ENCODE data around the gene LIMK2. TPM values are rescaled to one million over a fixed set of nuclear protein-coding genes. Genes with fewer than 3 reads are reported as not detected.
A peak's percentile ranks its signal among the peaks of the same experiment; 100 is the strongest.
"Not testable (repeated sequence)": the region's sequence is repeated elsewhere in the genome, so short reads cannot be mapped to it uniquely, and the experiment has no call there.

LIMK2 gene
- 20.8 and 28.5 TPM in 2 replicates for total RNA-seq (2014; rRNA removed; shearing (Covaris generic))

DNA sequence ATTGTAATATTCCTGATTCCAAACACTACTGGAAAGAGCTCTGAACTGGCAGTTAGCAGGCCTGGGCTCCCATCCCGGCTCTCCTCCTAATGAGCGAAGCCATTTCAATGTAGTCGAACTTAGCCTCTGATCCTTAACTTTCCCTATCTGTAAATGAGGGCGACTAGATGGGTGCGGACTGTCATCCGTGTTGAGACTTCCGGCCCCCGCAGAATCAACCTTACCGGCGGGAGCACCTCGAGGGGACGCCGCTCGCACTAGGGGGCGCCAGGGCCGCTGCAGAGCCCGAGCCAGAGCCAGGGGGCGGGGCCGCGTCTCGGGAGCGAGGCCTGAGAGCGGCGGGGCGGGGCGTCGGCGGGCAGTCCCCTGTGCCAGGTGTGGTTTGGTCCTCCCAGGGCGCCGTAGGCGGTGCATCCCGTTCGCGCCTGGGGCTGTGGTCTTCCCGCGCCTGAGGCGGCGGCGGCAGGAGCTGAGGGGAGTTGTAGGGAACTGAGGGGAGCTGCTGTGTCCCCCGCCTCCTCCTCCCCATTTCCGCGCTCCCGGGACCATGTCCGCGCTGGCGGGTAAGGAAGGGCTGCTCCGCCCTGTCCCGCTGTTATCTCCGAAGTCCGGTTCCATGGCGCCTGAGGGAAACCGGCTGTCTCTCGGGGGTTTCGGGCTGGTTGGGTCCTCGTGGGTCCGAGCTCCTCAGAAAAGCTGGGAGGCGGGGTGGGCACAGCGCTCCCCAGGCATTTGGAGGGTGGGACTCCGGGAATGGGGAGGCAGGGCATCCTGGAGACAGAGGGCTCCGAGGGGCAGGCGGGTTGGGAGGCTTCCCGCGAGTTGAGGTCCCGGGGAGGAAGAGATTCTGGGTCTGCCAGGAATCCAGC lies at the start of gene LIMK2:
Gene LIMK2, plus strand, starts transcription at position 437 of the 869 bp plus-strand sequence. Its CDS starts 111 bp downstream, at position 548.
- peak; percentile 91 to 92 for DNase-seq
- peaks cover 20% of the 10 kb centered on the region for H3K4me1 ChIP-seq
- H3K36me3 ChIP-seq: 0 out of 2 replicates have a peak, but pooled peaks cover 3% of the 10 kb centered on the region
- H3K9me3 ChIP-seq (replicated peaks): no peaks in the 10 kb centered on the region
- peak within 1 kb of the TSS; percentile 91 for H3K27ac ChIP-seq
- H3K4me3 ChIP-seq: peak within 1 kb of the TSS; percentile 92
- H3K27me3 ChIP-seq: no peaks in the 10 kb centered on the region

GRCh38 chr22:31170971-31171370 lies 41.1 kb upstream of the LIMK2 start:
- Histone ChIP-seq H3K27me3 (no peaks in the 10 kb centered on the region), H3K4me1 (no peaks in the 10 kb centered on the region), H3K27ac (no peak overlapping the region), H3K4me3 (no peak overlapping the region), H3K9me3 (replicated peaks) (no peaks in the 10 kb centered on the region), H3K36me3 (0 out of 2 replicates have a peak, but pooled peaks cover 2% of the 10 kb centered on the region)
- DNase-seq: no peak

- not testable (repeated sequence) for H3K27ac ChIP-seq; H3K36me3 ChIP-seq; H3K9me3 ChIP-seq (replicated peaks); H3K27me3 ChIP-seq; H3K4me3 ChIP-seq; DNase-seq; H3K4me1 ChIP-seq
Measured at GRCh38 chr22:31171734-31172133, 40.4 kb upstream of the LIMK2 start.

DNA sequence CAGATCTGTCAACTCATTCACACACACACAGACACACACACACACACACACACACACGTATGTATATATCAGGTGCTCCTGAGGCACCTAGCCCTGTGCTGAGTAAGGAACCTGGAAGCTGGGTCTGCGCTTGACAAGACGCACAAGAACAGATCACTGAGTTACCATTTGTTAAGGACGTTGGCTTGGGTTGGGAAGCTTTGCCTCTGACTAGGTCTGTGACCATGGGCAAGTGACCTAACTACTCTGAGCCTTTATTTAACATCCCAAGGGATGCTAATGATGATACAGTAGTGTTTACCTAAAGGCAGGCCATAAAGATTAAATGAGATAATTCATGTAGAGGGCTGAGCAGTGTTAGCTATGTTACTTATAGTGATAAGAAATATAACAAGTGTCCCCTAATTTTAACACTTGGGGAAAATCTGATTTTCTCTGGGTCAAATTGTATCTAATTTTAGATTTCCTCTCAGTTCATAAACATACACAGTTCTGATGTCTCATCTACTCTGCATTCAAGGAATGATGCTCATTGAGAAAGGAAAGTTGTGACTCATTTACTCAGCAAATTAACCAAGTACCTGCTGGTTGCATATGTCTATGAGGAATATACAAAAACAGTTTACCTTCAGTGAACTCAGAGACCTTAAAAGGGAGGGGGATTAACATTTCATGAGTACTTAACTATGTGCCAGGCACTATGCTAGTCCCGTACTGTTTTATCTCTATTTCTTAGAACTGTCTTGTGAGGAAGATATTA lies 38.5 kb upstream of the LIMK2 start:
- no peaks in the 10 kb centered on the region for H3K27me3 ChIP-seq
- no peak for DNase-seq
- no peak overlapping the region for H3K4me3 ChIP-seq
- H3K27ac ChIP-seq: no peak overlapping the region
- H3K9me3 ChIP-seq (replicated peaks): no peaks in the 10 kb centered on the region
- no peaks in the 10 kb centered on the region for H3K4me1 ChIP-seq
- no peaks in the 10 kb centered on the region; the same call in 1 of the 2 replicates for H3K36me3 ChIP-seq

- Histone ChIP-seq H3K4me3 (no peak overlapping the region), H3K9me3 (replicated peaks) (no peaks in the 10 kb centered on the region), H3K27ac (no peak overlapping the region), H3K36me3 (peaks cover 3% of the 10 kb centered on the region; the same call in 1 of the 2 replicates), H3K27me3 (no peaks in the 10 kb centered on the region), H3K4me1 (no peaks in the 10 kb centered on the region)
- DNase-seq: no peak
Measured at GRCh38 chr22:31176923-31177322, 35.2 kb upstream of the LIMK2 start.

- DNase-seq: no peak
- no peaks in the 10 kb centered on the region for H3K27me3 ChIP-seq
- no peaks in the 10 kb centered on the region for H3K4me1 ChIP-seq
- H3K27ac ChIP-seq: no peak overlapping the region
- no peaks in the 10 kb centered on the region for H3K9me3 ChIP-seq (replicated peaks)
- H3K36me3 ChIP-seq: peaks cover 5% of the 10 kb centered on the region
- no peak overlapping the region for H3K4me3 ChIP-seq
Measured at GRCh38 chr22:31177420-31178162, 34.5 kb upstream of the LIMK2 start.

DNA sequence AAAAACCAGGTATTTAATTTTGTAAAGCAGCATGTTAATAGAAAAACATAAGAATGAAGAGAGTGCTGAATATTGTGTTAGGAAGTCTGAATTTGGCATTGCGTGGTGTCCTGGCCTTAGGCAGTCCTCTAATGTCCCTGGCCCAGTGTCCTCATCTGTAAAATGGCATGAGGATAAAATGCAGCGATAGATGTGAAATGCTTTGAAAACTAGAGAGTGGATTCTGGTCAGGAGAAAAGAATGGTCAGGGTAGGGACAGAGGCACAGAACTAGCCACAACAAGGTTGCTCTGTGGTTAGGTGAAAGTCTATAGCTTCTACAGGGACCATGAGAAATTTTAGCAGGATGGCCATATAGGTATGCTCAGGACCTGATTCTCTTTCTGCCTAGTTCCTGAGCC lies 33.2 kb upstream of the LIMK2 start:
- no peak overlapping the region for H3K27ac ChIP-seq
- no peak overlapping the region for H3K4me3 ChIP-seq
- H3K4me1 ChIP-seq: no peaks in the 10 kb centered on the region
- H3K27me3 ChIP-seq: no peaks in the 10 kb centered on the region
- H3K9me3 ChIP-seq (replicated peaks): no peaks in the 10 kb centered on the region
- H3K36me3 ChIP-seq: peaks cover 5% of the 10 kb centered on the region
- DNase-seq: no peak

DNA sequence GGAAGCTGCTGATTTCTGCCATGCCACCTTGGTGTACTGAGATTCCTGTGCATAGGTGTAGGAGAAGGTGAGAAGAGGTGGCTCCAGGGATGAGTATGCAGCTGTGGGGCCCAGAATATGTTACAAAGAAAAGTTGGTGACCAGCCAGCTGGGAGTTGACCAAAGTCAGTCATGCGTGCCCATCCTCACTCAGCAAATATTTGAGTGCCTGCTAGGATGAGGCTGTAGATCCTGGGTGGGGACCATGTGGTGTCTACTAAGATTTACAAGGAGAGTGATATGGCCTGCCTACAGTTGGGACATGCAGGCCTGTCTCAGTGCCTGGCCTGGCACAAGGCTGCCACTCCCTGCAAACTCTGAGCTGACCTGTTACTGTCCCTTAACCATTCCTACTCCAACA lies 32.8 kb upstream of the LIMK2 start:
- Histone ChIP-seq H3K27me3 (no peaks in the 10 kb centered on the region), H3K4me3 (no peak overlapping the region), H3K9me3 (replicated peaks) (no peaks in the 10 kb centered on the region), H3K27ac (no peak overlapping the region), H3K4me1 (no peaks in the 10 kb centered on the region), H3K36me3 (peaks cover 5% of the 10 kb centered on the region)
- peak in 1 of 2 experiments; percentile 5 for DNase-seq

DNA sequence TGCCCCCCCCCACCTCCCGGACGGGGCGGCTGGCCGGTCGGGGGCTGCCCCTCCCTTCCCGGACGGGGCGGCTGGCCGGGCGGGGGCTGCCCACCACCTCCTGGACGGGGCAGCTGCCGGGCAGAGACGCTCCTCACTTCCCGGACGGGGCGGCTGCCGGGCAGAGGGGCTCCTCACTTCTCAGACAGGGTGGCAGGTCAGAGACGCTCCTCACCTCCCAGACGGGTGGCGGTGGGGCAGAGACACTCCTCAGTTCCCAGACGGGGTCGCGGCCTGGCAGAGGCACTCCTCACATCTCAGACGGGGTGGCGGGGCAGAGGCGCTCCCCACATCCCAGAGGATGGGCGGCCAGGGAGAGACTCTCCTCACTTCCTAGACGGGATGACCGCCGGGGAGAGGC lies 28.1 kb upstream of the LIMK2 start:
- no peak overlapping the region for H3K27ac ChIP-seq
- H3K36me3 ChIP-seq: peaks cover 5% of the 10 kb centered on the region
- no peak for DNase-seq
- H3K4me1 ChIP-seq: no peaks in the 10 kb centered on the region
- H3K27me3 ChIP-seq: no peaks in the 10 kb centered on the region
- no peak overlapping the region for H3K4me3 ChIP-seq
- H3K9me3 ChIP-seq (replicated peaks): no peaks in the 10 kb centered on the region

GRCh38 chr22:31185056-31185455 lies 27.0 kb upstream of the LIMK2 start:
- DNase-seq: no peak
- Histone ChIP-seq H3K4me3 (no peak overlapping the region), H3K27me3 (no peaks in the 10 kb centered on the region), H3K4me1 (no peaks in the 10 kb centered on the region), H3K9me3 (replicated peaks) (no peaks in the 10 kb centered on the region), H3K27ac (no peak overlapping the region), H3K36me3 (peaks cover 5% of the 10 kb centered on the region)

GRCh38 chr22:31187627-31188026 lies 24.5 kb upstream of the LIMK2 start:
- H3K4me3 ChIP-seq: no peak overlapping the region
- no peaks in the 10 kb centered on the region; the same call in 1 of the 2 replicates for H3K36me3 ChIP-seq
- H3K4me1 ChIP-seq: no peaks in the 10 kb centered on the region
- H3K9me3 ChIP-seq (replicated peaks): no peaks in the 10 kb centered on the region
- no peak overlapping the region for H3K27ac ChIP-seq
- no peaks in the 10 kb centered on the region for H3K27me3 ChIP-seq
- DNase-seq: no peak

- Histone ChIP-seq H3K27me3 (no peaks in the 10 kb centered on the region), H3K27ac (no peak overlapping the region), H3K36me3 (peaks cover 3% of the 10 kb centered on the region; the same call in 1 of the 2 replicates), H3K4me1 (no peaks in the 10 kb centered on the region), H3K9me3 (replicated peaks) (no peaks in the 10 kb centered on the region), H3K4me3 (no peak overlapping the region)
- DNase-seq: no peak
Measured at GRCh38 chr22:31192513-31192912, 19.6 kb upstream of the LIMK2 start.

GRCh38 chr22:31193092-31193491 lies 19.0 kb upstream of the LIMK2 start:
- DNase-seq: no peak
- no peaks in the 10 kb centered on the region for H3K9me3 ChIP-seq (replicated peaks)
- H3K27me3 ChIP-seq: no peaks in the 10 kb centered on the region
- peaks cover 6% of the 10 kb centered on the region for H3K36me3 ChIP-seq
- no peaks in the 10 kb centered on the region for H3K4me1 ChIP-seq
- H3K27ac ChIP-seq: no peak overlapping the region
- no peak overlapping the region for H3K4me3 ChIP-seq

GRCh38 chr22:31194681-31195080 lies 17.4 kb upstream of the LIMK2 start:
- not testable (repeated sequence) for DNase-seq; H3K9me3 ChIP-seq (replicated peaks); H3K4me3 ChIP-seq; H3K4me1 ChIP-seq; H3K27me3 ChIP-seq; H3K27ac ChIP-seq
- H3K36me3 ChIP-seq: peaks cover 11% of the 10 kb centered on the region

Measured in SJCRH30 (cell line).